ENCODE data around the gene AKAP7.
"Not testable (repeated sequence)": the region's sequence is repeated elsewhere in the genome, so short reads cannot be mapped to it uniquely, and the experiment has no call there.

AKAP7 gene

GRCh38 chr6:131300826-131301225 lies 165.6 kb downstream of the AKAP7 start:
- not testable (repeated sequence) for DNase-seq

DNA sequence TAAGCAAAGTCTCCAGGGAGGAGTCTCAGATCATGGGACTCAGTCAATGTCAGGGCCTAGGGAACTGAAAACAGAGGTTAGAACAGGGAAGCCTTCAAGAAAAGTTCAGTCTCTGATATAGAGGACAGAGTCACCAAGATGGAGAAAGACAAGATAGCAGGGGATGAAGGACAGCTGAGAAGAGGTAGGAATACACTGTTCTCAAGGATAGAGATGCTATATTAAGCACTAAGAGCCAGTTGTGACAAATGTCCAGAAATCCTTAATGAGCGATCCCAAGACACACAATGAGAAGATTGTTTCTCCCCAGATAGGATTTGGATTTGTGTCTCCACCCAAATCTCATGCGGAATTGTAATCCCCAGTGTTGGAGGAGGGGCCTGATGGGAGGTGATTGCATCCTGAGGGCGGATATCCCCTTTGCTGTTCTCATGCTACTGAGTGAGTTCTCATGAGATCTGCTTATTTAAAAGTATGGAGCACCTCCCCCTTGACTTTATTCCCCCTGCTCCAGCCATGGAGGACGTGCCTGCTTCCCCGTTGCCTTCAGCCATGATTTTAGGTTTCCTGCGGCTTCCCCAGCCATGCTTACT lies 168.2 kb downstream of the AKAP7 start:
- DNase-seq: no peak

GRCh38 chr6:131305037-131305850 lies 170.0 kb downstream of the AKAP7 start:
- no peak for DNase-seq

- DNase-seq: no peak
These were observed 174.2 kb downstream of the AKAP7 start for GRCh38 chr6:131309437-131309836.

GRCh38 chr6:131314838-131315237 lies 179.6 kb downstream of the AKAP7 start:
- DNase-seq: no peak

DNA sequence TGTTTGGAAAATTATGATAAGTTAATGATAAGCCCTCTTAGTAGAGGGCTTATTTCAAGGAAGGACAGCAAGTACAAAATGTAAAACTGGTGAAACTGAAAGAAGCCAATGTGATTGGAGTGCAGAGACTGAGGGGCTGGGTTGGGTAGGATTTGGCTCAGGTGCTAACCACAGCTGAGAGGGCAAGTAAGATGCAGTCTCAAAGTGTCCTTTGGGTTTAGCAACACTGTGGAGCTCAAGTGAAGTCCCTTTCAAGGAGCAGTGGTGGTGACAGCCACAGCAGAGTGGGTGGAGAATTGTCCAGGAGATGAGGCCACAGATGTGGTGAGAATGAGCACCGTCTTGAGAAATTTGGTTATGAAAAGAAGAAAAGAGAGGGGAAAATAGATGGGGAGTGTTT lies 181.4 kb downstream of the AKAP7 start:
- DNase-seq: no peak

- no peak for DNase-seq
These were observed 182.2 kb downstream of the AKAP7 start for GRCh38 chr6:131317516-131317915.

DNA sequence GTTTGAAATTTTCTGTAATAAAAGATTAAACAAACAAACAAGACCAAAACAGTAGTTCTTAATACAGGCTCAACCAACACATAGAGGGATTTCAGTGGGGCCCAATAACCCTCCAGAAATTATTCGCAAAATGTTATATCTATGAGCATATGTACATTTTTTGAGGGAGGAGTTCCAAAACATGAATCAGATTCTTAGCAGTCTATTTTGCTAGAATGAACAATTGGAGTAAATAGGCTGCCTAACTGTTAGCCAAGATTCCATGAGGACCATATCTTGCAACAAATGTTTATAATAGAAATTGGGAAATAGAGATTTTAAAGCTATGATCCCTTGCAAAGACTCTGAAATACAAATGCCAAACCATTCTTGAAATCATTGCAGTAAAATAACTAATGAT lies 186.3 kb downstream of the AKAP7 start:
- no peak for DNase-seq

GRCh38 chr6:131322125-131322524 lies 186.9 kb downstream of the AKAP7 start:
- DNase-seq: no peak

- DNase-seq: not testable (repeated sequence)
These were observed 190.4 kb downstream of the AKAP7 start for GRCh38 chr6:131325669-131326068.

GRCh38 chr6:131328727-131329126 lies 193.5 kb downstream of the AKAP7 start:
- DNase-seq: not testable (repeated sequence)

GRCh38 chr6:131331151-131331550 lies 195.9 kb downstream of the AKAP7 start:
- DNase-seq: no peak

DNA sequence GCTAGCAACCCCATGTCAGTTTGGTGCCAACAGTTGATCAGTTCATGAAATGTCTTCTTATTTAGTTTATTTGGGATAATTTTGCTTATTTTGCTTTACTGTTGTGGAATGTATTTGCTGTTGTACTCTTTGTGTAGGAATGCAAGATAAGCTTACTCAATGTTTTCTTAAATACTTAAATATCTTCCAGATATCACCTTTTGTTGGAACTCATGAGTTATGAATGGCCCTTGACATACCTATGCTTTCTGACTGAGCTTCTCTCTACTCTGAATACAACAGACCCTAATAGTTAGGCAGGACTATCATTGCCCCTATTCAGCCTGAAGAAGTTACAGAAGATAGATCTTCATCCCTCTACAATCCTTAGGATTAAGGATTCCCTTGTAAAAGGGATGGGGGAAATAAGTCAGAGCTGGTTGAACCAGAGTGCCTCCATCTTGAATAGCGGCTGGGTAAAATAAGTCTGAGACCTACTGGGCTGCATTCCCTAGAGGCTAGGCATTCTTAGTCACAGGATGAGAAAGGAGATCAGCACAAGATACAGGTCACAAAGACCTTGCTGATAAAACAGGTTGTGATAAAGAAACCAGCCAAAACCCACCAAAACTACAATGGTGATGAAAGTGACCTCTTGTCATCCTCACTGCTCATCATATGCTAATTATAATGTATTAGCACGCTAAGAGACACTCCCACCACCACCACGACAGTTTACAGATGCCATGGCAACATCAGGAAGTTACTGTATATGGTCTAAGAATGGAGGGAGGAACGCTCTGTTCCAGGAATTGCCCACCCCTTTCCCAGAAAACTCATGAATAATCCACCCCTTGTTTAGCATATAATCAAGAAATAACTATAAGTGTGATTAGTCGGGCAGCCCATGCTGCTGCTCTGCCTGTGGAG lies 196.9 kb downstream of the AKAP7 start:
- no peak for DNase-seq

All from effector CD8-positive, alpha-beta T cell (primary cell).